Gastrocnemius medialis (tissue), 4 donors: ENCODE data around the gene EIF5AL1.
A peak's percentile ranks its signal among the peaks of the same experiment; 100 is the strongest.

Source experiments
- POLR2A ChIP-seq, 2 donors: fragments of 450-650 bp; IDR thresholded peaks; one replicate each; pipeline ENCODE4 v1.6.1; 2017; ENCODE audit warnings: antibody characterized with exemption in 2 of 2, mild to moderate bottlenecking in 2 of 2, moderate library complexity in 2 of 2
- TF ChIP-seq, protein P1 (sequence below), 5 experiments: fragments of 450-650 bp in 3 of 5; fragments of 200-600 bp in 2 of 5; sonication (generic) in 2 of 5; IDR thresholded peaks in 4 of 5; conservative IDR thresholded peaks in 1 of 5; 1 replicate in 4 of 5; 2 replicates in 1 of 5; pipeline ENCODE4 v1.5.1; 2016 to 2019; ENCODE audit warnings: antibody characterized with exemption in 5 of 5, mild to moderate bottlenecking in 3 of 5, moderate library complexity in 3 of 5

- TF ChIP-seq, protein P1, sequence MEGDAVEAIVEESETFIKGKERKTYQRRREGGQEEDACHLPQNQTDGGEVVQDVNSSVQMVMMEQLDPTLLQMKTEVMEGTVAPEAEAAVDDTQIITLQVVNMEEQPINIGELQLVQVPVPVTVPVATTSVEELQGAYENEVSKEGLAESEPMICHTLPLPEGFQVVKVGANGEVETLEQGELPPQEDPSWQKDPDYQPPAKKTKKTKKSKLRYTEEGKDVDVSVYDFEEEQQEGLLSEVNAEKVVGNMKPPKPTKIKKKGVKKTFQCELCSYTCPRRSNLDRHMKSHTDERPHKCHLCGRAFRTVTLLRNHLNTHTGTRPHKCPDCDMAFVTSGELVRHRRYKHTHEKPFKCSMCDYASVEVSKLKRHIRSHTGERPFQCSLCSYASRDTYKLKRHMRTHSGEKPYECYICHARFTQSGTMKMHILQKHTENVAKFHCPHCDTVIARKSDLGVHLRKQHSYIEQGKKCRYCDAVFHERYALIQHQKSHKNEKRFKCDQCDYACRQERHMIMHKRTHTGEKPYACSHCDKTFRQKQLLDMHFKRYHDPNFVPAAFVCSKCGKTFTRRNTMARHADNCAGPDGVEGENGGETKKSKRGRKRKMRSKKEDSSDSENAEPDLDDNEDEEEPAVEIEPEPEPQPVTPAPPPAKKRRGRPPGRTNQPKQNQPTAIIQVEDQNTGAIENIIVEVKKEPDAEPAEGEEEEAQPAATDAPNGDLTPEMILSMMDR (IDR thresholded peaks at IDR 0.05 in 4 of 5, conservative IDR thresholded peaks at IDR 0.05 in 1 of 5): peak; percentile 49 to 69 (median 66)
- TF ChIP-seq POLR2A (IDR thresholded peaks at IDR 0.05): no peak
These were observed 24.8 kb upstream of the EIF5AL1 start for GRCh38 chr10:79487296-79488194.
